NCI-H1048 (cell line): ENCODE results near the gene TUBB3.
"Not testable (repeated sequence)": the region's sequence is repeated elsewhere in the genome, so short reads cannot be mapped to it uniquely, and the experiment has no call there.

Experiments used
- DNase-seq: peaks from one replicate; lab custom pipeline; 2025; lab: John Stamatoyannopoulos, UW

TUBB3 gene

DNA sequence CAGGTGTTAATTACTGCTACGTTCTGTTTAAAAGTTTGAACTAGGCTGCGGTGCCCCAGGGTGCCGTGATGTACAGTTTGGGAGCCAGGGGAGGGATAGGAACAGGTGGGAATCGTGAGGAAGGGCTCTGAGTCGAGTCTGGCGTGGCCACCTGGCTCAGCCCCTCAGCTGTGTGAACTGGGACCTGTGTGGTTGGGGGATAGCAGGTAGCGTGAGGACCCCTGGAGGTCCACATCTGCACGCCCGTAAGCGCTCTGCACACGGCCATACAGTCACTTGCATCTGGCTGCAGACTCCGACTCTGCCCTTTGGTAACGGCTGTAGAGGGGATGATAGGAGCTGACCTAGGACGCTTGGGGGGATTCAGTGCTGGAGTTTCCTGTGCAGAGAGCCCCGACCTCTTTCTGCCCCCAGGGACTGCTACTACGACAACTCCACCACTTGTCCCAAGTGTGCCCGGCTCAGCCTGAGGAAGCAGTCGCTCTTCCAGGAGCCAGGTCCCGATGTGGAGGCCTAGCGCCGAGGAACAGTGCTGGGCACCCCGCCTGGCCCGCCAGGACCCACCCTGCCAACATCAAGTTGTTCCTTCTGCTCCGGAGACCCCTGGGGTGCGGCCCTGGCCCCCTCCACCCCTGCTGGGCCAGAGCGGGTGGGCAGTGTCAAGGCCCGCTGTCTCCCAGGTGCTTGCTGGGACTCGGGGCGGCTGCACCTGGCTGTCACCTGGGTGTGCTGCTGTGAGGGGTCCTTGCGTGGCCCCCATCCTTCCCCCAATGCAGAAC lies 42.5 kb downstream of the TUBB3 start:
- DNase-seq: no peak

DNA sequence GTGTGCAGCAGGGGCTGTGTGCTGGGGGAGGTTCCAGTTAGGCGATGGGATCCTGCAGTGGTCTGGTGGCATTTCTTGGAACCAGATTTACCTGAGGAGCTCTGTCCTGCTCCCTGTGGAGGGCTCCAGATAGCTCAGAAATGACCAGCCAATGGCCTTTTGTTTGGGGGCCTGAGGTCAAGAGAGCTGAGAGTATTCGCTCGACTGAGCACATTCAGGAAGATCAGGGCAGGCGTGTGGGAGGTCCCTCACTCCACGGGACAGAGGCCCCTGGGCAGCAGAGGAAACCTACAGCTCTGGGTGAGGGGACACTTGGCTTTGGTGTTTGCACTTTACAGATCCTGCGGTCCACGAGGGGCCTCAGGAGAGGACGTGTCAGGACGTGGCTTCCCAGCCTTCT lies 43.6 kb downstream of the TUBB3 start:
- DNase-seq: no peak

DNA sequence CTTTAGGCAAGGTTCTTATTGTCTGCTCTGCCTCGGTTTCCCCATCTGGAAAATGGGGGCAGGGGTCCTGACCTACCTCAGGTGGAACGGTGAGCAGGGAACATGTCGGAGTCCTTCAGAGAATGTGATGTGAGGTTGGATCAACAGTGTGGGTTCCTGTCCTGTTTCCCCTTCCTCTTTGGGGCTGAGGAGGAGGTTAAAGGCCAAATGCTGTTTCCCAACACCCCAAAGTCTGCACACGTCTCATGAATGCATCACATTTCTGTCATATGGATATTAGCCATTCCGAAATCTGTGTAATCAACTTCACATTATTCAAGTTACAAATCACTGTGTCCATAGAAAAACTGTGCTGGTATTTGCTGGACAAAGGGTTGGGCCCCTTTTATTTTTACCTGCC lies 44.3 kb downstream of the TUBB3 start:
- not testable (repeated sequence) for DNase-seq

DNA sequence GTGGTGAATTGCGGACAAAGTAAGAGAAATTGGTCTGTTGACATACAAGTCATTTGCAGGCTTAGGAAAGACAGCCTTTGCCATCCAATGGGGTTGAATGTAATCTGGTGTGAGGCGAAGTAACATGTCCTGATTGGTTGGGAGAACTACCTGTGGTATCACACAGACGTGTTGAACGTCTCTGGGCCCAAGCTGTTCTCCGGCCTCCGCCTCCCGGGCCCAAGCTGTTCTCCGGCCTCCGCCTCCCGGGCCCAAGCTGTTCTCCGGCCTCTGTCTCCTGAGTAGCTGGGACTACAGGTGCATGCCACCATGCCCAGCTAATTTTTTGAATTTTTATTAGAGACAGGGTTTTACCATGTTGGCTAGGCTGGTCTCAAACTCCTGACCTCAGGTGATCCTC lies 44.9 kb downstream of the TUBB3 start:
- not testable (repeated sequence) for DNase-seq

DNA sequence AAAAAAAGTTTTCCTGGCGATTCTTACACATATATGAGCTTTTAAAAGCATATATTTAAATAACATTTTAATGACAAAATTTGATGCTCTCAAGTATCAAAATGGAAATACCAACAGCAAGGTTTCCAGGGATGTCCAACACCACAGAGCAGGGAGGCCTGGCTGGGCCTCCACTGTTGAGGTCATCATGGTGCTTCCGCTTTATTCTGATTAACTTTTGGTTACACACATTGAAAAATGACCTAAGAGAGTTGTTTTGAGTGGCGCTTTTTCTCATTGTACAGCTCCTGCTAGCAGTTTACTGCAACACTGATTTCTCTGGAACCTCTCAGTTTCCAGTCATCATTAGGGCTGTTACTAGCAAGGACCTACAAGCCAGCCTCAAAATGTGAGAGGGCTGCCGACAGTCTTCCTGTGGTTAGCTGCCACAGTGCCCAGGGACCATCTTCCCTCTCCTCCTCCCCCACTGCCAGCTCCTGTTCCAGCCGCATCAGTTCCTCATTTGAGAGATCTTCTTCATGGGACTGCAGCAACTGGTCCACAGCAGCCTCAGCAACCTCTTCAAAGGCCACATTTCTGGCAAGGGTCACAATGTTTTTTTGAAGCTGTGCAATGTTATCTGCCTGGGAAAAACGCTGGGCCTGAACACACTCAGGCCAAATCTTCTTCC lies 46.7 kb downstream of the TUBB3 start:
- no peak for DNase-seq

DNA sequence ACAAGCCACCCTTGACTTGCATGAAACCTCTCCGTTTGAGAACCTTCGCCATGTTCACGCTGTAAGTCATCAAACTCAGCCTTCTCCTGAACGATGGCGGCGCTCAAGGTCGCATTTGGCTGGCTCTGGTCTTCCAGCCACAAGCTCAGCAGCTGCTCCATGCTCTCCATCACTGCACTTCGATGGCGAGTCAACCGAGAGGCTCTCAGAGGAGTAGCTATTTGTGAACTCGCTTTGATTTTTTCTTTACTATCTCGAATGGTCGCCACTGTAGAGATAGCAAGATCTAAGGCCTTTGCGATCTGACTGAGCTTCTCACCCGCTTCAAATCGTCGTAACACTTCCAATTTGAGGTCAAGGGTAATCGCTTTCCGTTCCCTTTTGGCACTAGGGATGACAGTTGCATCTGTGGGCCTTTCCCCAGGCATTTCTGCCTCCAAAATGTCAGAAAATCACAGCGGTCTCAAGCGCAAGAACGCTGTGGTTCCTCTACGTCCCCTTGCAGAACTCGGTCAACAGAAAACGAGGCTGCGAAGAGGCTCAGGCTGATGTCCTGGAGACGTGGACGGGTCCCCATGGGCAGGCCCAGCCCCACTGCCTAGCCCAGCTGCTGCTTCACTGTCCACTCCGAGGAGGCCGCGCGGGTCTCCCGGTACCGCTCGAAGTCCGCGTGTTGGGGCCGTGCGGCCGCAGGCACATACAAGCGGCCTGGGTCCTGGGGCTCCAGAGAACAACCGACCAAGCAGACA lies 48.5 kb downstream of the TUBB3 start:
- no peak for DNase-seq

DNA sequence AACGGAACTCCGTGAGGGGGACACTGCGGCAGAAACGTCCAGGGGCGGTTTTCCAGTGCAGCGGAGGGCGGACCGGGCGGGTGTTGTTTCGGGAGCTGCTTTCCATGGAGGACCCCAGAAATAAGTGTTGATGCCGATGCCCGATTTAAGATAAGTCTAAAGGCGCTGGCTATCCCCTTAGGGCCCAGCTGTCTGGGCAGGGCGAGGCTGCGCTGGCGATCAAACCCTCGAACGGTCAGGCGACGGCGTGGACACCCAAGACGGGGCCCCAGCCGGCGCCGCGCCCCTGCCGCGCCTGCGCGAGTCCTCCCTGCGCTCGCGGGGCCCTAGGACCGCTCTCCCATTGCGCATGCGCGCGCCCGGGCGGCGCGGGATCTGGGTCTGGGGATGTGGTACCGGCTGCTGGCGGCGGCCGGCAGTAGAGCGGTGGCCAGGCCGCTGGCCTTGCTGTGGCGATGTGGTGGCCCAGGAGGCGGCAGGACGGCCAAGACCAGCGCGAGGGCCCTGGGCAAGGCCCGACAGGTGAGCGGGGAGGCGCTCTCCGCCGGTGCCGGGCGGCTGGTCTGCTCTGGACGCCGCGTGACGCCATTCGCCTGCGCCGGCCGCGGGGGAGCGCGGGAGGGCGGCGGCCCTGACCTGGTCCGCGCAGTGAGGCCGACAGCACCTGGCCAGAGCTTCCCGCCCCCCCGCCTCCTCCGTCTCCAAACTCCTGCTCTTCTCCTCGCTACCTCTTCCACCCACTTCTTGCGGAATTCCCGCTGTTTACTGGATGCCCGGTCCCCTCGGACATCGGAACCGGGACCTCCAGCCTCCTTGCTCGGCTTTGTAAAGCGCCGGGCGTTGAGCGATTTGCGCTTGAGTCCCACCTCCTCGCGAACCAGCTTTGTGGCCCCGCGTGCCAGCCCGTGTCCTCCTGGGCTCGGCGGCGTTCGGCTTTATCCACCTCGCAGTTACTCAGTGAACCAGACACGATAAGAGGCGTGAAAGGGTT lies 49.4 kb downstream of the TUBB3 start:
- peak; percentile 15 for DNase-seq

DNA sequence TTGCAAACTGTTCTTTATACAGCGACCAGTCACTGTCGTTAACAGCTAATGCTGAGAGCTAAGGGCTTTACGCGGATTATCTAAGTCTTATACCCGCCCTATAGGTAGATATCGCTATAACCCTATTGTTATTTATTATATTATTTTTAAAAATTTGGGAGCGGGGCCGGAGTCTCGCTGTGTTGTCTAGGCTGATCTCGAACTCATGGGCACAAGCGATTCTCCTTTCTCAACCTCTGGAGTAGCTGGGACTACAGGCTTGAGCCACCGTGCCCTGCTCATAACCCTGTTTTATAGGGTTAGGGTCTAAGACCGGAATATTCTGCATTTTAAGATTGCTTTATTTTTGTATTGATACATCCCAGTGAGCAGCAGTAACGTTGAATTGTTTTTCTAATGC lies 50.1 kb downstream of the TUBB3 start:
- DNase-seq: no peak

DNA sequence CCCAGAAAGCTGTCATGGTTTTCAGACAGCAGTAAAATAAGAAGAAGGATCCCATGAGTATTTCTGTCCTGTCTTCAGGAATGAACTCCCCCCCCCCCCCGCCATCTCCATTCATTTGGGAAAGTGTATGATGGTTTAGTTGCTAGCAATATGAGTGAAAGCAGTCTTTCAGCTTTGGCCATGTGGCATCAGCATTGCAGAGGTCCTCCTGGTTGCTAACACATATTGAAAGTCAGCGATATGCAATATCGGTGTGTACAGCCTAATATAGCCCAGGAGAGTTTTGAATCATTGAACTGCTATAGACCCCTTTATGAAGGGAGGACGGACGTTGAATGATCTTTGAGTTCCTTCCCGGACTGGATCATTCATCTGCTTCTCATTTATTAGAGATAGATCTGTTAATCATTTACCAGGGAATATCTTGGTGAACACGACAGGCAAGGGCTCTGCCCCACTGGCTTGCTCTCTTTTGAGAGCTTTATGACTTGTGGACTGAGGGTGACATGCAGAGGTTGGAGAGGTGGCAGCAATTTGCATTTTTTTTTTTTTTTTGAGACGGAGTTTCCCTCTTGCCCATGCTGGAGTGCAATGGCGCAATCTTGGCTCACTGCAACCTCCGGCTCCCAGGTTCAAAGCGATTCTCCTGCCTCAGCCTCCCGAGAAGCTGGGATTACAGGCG lies 50.7 kb downstream of the TUBB3 start:
- no peak for DNase-seq

DNA sequence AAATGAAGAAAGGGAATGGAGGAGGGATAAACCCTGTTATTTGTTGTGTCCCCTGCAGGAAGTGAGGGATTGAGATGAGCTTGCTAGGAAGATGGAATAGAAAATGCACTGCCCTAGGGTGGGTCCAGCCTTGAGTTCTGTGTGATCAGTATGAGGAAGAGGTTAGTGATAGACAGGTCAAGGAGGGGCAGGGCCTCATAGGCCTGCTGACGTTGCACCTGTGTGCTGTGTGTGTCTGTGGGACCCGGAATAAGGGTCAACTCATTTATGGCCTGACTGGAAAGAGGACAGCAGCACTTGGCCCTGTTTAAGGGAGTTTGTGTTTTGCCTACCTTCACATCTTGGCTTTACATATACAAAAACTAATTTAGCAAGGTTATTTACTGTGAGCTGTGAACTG lies 51.7 kb downstream of the TUBB3 start:
- DNase-seq: no peak

DNA sequence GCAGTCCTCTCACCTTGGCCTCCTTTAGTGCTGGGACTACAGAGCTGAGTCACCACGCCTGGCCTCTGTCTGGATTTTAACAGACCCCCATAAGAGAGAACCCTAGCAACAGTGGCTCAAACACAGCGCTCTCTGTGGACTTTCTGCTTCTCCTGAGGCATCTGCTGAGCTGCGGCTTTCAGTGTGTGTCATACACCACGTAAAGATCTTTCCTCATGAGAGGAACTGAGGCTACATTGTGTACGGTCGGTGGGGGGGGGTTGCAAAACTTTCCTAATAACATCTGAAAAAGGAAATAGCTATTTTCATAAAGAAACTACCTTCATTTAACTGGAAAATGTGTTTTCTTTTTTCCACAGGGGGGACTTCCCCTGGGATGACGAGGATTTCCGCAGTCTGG lies 58.3 kb downstream of the TUBB3 start:
- no peak for DNase-seq

DNA sequence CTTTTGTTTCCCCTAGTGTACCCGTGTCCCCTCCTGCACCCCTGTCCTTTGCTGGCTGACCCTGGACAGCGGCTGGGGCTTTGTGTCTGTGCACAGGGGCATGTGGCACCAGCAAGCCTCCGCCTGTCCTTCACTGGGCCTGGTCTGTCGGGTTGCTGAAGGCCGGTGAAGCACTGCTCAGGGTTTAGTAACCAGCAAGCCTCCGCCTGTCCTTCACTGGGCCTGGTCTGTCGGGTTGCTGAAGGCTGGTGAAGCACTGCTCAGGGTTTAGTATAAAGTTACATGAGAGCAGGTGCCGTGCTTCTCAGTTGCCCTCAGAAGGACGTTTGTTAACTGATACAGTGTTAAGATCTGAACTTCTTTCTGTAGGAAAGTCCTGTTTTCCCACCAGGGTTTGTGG lies 59.2 kb downstream of the TUBB3 start:
- DNase-seq: no peak

DNA sequence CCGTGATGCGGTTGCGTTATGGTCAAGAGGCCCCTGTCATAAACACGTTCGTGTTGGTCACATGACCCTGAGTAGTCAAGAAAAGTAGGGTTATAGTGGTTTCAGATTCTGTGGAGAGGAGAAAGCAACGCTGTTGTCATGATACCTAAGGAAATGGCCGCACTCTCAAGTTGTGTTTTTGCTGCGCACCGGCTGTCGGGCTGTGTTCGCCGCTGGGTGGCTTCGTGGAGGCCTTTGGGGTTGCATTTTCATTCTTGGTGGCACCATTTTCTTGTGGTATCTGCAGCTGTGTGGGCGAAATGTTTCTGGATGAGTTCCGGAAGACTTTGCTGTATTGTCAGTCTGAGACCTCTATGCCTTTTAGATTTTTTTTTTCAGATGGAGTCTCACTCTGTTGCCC lies 60.4 kb downstream of the TUBB3 start:
- no peak for DNase-seq

DNA sequence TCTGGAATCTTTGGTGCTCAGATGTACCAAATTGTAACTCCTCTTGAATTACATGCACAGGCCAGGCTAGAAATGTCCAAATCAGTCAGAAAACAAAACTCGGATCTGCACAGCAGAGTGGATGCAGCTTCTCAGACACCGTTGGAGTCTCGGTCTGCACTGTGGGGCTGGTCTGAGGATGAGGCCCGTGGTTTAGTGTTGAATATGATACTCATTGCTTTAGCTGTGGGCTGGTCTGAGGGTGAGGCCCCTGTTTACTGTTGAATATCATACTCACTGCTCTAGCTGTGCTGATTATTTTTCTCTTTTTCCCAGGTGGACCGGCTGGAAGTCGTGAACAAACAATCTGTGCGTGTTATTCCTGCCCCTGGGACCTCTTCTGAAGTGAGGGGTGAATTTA lies 61.1 kb downstream of the TUBB3 start:
- no peak for DNase-seq

DNA sequence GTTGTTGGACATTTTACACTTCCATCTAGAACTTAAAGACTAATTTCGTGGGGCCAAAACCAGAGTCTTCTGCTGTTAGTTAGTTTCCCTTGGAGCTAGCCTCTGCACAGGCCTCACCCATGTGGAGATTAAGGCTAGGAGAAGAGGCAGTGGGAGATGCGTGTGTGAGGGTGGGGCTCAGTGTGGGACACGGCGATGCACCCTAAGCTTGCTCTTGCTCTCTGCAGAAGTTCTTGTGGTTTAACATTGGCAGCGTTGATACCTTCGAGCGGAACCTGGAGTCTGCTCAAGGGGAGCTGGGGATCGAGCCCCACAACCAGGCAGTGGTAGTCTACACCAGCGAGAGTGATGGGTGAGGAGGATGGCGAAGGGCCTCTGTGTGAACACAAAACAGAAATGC lies 62.1 kb downstream of the TUBB3 start:
- no peak for DNase-seq
